GM12878 (cell line): ENCODE results near the gene NSMCE1. TPM values are rescaled to one million over a fixed set of nuclear protein-coding genes. Genes with fewer than 3 reads are reported as not detected.

Experiments
- ATAC-seq: fragments of 200-7000 bp; cut with Tn5 transposase; 3 replicates; pipeline ENCODE4 v1.9.1; 2020; ENCODE audit warnings: mild to moderate bottlenecking, moderate library complexity
- BruUV-seq: library from RNA; stranded (reverse); fragments of 400-500 nt; replicated peaks from 2 replicates; lab custom pipeline; 2021; lab: Mats Ljungman, UMichigan
- CTCF ChIA-PET: fragments of 300-600 bp; sonication (Branson Sonifier 250); formaldehyde crosslinking; extraction: SDS; loops from one replicate; lab custom pipeline; 2021; ENCODE audit warnings: inconsistent platforms; lab: Yijun Ruan, JAX
- POLR2A ChIA-PET: fragments of 350-600 bp; formaldehyde crosslinking; extraction: SDS; loops from one replicate; lab custom pipeline; 2021; ENCODE audit warnings: inconsistent platforms; lab: Charles Lee
- RAD21 ChIA-PET: fragments of 300-600 bp; sonication (Branson Sonifier 250); formaldehyde crosslinking; loops from one replicate; lab custom pipeline; 2023; ENCODE audit warnings: antibody characterized with exemption; ENCODE audit not compliant: unreplicated experiment; lab: Charles Lee
- SMC1A ChIA-PET: fragments of 300-600 bp; sonication (Branson Sonifier 250); formaldehyde crosslinking; loops from one replicate; lab custom pipeline; 2023; ENCODE audit not compliant: unreplicated experiment, uncharacterized antibody; lab: Charles Lee
- DNase-seq: peaks from one replicate; pipeline ENCODE4 v3.0.0-alpha.2; 2011; ENCODE audit warnings: low read depth, low spot score
- FAIRE-seq: peaks from 3 replicates; lab custom pipeline; 2011; peaks lifted over from hg19 to GRCh38; lab: Jason Lieb, UNC
- H2AFZ ChIP-seq: 2 replicates; pipeline ENCODE4 v1.6.0; 2011; ENCODE audit warnings: low read depth, low read length, control low read depth; ENCODE audit not compliant: control insufficient read depth
- H3K27ac ChIP-seq: 2 replicates; pipeline ENCODE4 v1.5.1; 2011; ENCODE audit warnings: control low read depth; ENCODE audit not compliant: control insufficient read depth, insufficient read depth
- H3K27me3 ChIP-seq, 2 experiments: replicated peaks in 1 of 2; 2 replicates each; pipeline versions ENCODE4 v1.6.0 to v1.6.1; 2011; ENCODE audit warnings: low read length in 1 of 2; ENCODE audit not compliant: control insufficient read depth in 2 of 2, insufficient read depth in 2 of 2
- H3K36me3 ChIP-seq, 2 experiments: 2 replicates each; pipeline ENCODE4 v1.5.1; 2011; ENCODE audit warnings: low read length in 1 of 2; ENCODE audit not compliant: control insufficient read depth in 2 of 2, insufficient read depth in 2 of 2
- H3K4me1 ChIP-seq: 2 replicates; pipeline ENCODE4 v1.6.1; 2011; ENCODE audit warnings: mild to moderate bottlenecking, low read length, moderate library complexity, mixed read lengths; ENCODE audit not compliant: control insufficient read depth, insufficient read depth
- H3K4me2 ChIP-seq: 2 replicates; pipeline ENCODE4 v1.6.0; 2011; ENCODE audit warnings: control low read depth; ENCODE audit not compliant: control insufficient read depth, insufficient read depth
- H3K4me3 ChIP-seq: fragments of 200-600 bp; sonication (generic); 2 replicates; pipeline ENCODE4 v1.5.1; 2016
- H3K79me2 ChIP-seq: 2 replicates; pipeline ENCODE4 v1.6.0; 2011; ENCODE audit warnings: low read length; ENCODE audit not compliant: control insufficient read depth, insufficient read depth
- H3K9ac ChIP-seq: 2 replicates; pipeline ENCODE4 v1.8.0; 2011; ENCODE audit warnings: low read length, control low read depth, mixed read lengths; ENCODE audit not compliant: control insufficient read depth, insufficient read depth
- H3K9me3 ChIP-seq: replicated peaks from 3 replicates; pipeline ENCODE4 v1.5.1; 2011; ENCODE audit warnings: mild to moderate bottlenecking, low read length; ENCODE audit not compliant: control insufficient read depth, insufficient read depth
- H4K20me1 ChIP-seq: 2 replicates; pipeline ENCODE4 v1.6.0; 2011; ENCODE audit not compliant: control insufficient read depth, insufficient read depth
- ATF7 ChIP-seq: fragments of 450-650 bp; IDR thresholded peaks from 2 replicates; pipeline ENCODE4 v1.6.1; 2016; ENCODE audit warnings: low read depth, mild to moderate bottlenecking
- BCLAF1 ChIP-seq: fragments of 450-650 bp; IDR thresholded peaks from 2 replicates; pipeline ENCODE4 v1.6.1; 2017; ENCODE audit warnings: antibody characterized with exemption, mild to moderate bottlenecking, moderate library complexity
- CBFB ChIP-seq: IDR thresholded peaks from 2 replicates; pipeline ENCODE4 v1.6.1; 2016; ENCODE audit warnings: antibody characterized with exemption, low read depth
- EZH2 ChIP-seq: IDR thresholded peaks from 2 replicates; pipeline ENCODE4 v1.6.1; 2012; ENCODE audit warnings: low read depth, mild to moderate bottlenecking, control low read depth, inconsistent platforms, low read length, borderline replicate concordance; ENCODE audit not compliant: control insufficient read depth
- FOS ChIP-seq: IDR thresholded peaks from 3 replicates; pipeline ENCODE4 v1.6.1; 2011; ENCODE audit warnings: borderline replicate concordance; ENCODE audit not compliant: insufficient read length; ENCODE audit errors: extremely low read depth
- HDAC6 ChIP-seq: fragments of 200-600 bp; sonication (generic); IDR thresholded peaks from one replicate; pipeline ENCODE4 v1.8.0; 2017; ENCODE audit warnings: antibody characterized with exemption; ENCODE audit not compliant: unreplicated experiment
- KDM1A ChIP-seq: fragments of 200-600 bp; sonication (generic); IDR thresholded peaks from 2 replicates; pipeline ENCODE4 v1.6.1; 2016; ENCODE audit warnings: borderline replicate concordance
- MTA3 ChIP-seq: IDR thresholded peaks from 2 replicates; pipeline ENCODE4 v1.6.1; 2012; ENCODE audit warnings: low read length, inconsistent platforms, borderline replicate concordance
- MXI1 ChIP-seq: fragments of 150-350 bp; IDR thresholded peaks from 2 replicates; pipeline ENCODE4 v1.6.1; 2011; ENCODE audit warnings: low read depth, mild to moderate bottlenecking, inconsistent platforms, low read length, improper control_type of control experiment
- PML ChIP-seq: IDR thresholded peaks from 2 replicates; pipeline ENCODE4 v1.6.1; 2012; ENCODE audit warnings: low read length, inconsistent platforms
- RELB ChIP-seq: fragments of 450-650 bp; IDR thresholded peaks from 2 replicates; pipeline ENCODE4 v1.6.1; 2017; ENCODE audit warnings: low read depth, mild to moderate bottlenecking, moderate library complexity
- ZBTB40 ChIP-seq: fragments of 450-650 bp; IDR thresholded peaks from 2 replicates; pipeline ENCODE4 v1.6.1; 2016; ENCODE audit warnings: mild to moderate bottlenecking, moderate library complexity, borderline replicate concordance
- WGBS: methylation state at CpG from one replicate; pipeline ENCODE4 v1.1.6; 2016; ENCODE audit warnings: low lambda C conversion rate; ENCODE audit not compliant: insufficient replicate concordance, insufficient coverage; ENCODE audit errors: missing lambda C conversion rate; 5-methylcytosine and 5-hydroxymethylcytosine counted together
- in situ Hi-C: fragments of 300-500 bp; cut with MboI; formaldehyde crosslinking; loops from 9 replicates; pipeline ENCODE4 v1.14.3; 2018; ENCODE audit warnings: mixed read lengths
- intact Hi-C: fragments of 100-400 bp; cut with micrococcal nuclease; formaldehyde crosslinking; loops from one replicate; pipeline ENCODE4 v1.14.2; 2022; ENCODE audit not compliant: unreplicated experiment
- polyA plus RNA-seq, 11 experiments: library from polyadenylated mRNA; depleted of rRNA in 4 of 11; unstranded in 6 of 11; stranded (reverse) in 5 of 11; fragments of >200 nt; fragmentation: Nextera tagmentation in 4 of 11; fragmentation: Illumina TruSeq in 1 of 11; extraction: Ambion mirVana in 4 of 11; extraction: Trizol in 1 of 11; gene quantifications; 1 replicate in 1 of 11; 2 replicates in 10 of 11; pipeline versions ENCODE4 v1.2.1 to v1.2.3, GENCODE V29; 2011 to 2016; ENCODE audit warnings: inconsistent platforms in 2 of 11, missing spikeins in 2 of 11, low read depth in 1 of 11
- total RNA-seq, 4 experiments: library from RNA; depleted of rRNA in 3 of 4; stranded (reverse); fragments of >200 nt in 3 of 4; fragmentation: Illumina TruSeq in 1 of 4; extraction: Trizol in 1 of 4; gene quantifications; 2 replicates each; pipeline versions ENCODE4 v1.2.1 to v1.2.3, GENCODE V29; 2013 to 2021

Gene NSMCE1
- total and polyA plus RNA-seq, 10 of the 15 experiments (the other 5 are each of a cell fraction or from before 2014, with no cell fraction given) = 54.0 to 214 (median 71.4) TPM

DNA sequence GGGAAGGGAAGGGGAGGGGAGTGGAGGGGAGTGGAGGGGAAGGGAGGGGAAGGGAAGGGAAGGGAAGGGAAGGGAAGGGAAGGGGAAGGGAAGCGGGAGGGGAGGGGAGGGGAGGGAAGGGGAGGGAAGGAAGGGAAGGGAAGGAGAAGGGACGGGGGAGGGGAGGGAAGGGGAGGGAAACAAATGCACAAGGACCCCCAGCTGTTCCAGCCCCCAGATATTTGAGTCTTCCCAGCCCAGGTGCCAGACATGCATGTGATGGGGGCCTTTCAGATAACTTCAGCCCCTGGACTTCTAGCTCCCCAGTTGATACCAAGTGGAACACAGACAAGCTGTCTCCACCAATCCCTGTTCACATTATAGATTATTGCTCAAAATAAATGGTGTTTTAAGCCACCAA, 79.9 kb downstream of the NSMCE1 start (continued):
- no peak for TF ChIP-seq BCLAF1
- no peak for TF ChIP-seq HDAC6
- TF ChIP-seq KDM1A = no peak
- no peak for TF ChIP-seq MTA3
- no peak for TF ChIP-seq FOS
- no peak for TF ChIP-seq EZH2
- TF ChIP-seq ATF7 = no peak
- TF ChIP-seq, all 136 proteins: peak for 0

DNA sequence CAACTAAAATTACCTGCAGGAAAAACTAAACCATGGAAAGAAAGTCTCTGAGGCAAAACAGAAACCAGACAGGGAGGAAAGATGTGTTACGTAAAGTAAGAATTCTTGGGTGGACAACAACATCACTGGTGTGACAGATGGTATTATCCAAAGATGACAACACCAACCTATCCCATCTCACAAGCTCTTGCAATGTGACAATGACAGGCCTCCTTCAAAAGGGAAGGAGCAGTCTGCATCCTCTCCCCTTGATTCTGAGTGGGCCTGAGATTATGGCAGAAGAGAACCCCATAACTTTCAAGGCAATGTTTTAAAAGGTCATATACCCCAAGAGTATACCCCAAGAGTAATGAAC, 82.8 kb downstream of the NSMCE1 start:
- SMC1A ChIA-PET = no interaction called here
- 94% methylated on average over 1 of the region's 1 CpG for WGBS
- RAD21 ChIA-PET = no interaction called here
- no peak for TF ChIP-seq ZBTB40
- no peak for TF ChIP-seq MXI1
- TF ChIP-seq RELB = no peak
- TF ChIP-seq PML = no peak
- TF ChIP-seq CBFB = no peak

More for the DNA sequence above, 82.8 kb downstream of the NSMCE1 start:
- FAIRE-seq = no peak
- Histone ChIP-seq H3K4me1 (no peaks in the 10 kb centered on the region), H3K4me3 (no peak overlapping the region), H3K9ac (no peak overlapping the region), H3K79me2 (no peaks in the 10 kb centered on the region), H4K20me1 (no peaks in the 10 kb centered on the region), H3K27me3 (no peaks in the 10 kb centered on the region), H2AFZ (no peak overlapping the region), H3K27ac (no peak overlapping the region), H3K9me3 (no peaks in the 10 kb centered on the region), H3K4me2 (no peak overlapping the region), H3K36me3 (no peaks in the 10 kb centered on the region)
- in situ Hi-C loops (no loop called here), intact Hi-C loops (no loop called here)
- no peak for ATAC-seq
- no TSS peak for BruUV-seq
- ChIA-PET POLR2A (interaction anchor here (0.5 kb wide), 1 partner anchor 143 kb away, joined by 3 read pairs; no protein-coding TSS in a partner anchor), CTCF (interaction anchor here (0.8 to 2.1 kb wide), 4 partner anchors 49 to 271 kb away, joined by 3 to 5 read pairs (median 4); no protein-coding TSS in a partner anchor)
- no peak for DNase-seq
